Measurements from ENCODE around the gene BAIAP2.

BAIAP2 gene

DNA sequence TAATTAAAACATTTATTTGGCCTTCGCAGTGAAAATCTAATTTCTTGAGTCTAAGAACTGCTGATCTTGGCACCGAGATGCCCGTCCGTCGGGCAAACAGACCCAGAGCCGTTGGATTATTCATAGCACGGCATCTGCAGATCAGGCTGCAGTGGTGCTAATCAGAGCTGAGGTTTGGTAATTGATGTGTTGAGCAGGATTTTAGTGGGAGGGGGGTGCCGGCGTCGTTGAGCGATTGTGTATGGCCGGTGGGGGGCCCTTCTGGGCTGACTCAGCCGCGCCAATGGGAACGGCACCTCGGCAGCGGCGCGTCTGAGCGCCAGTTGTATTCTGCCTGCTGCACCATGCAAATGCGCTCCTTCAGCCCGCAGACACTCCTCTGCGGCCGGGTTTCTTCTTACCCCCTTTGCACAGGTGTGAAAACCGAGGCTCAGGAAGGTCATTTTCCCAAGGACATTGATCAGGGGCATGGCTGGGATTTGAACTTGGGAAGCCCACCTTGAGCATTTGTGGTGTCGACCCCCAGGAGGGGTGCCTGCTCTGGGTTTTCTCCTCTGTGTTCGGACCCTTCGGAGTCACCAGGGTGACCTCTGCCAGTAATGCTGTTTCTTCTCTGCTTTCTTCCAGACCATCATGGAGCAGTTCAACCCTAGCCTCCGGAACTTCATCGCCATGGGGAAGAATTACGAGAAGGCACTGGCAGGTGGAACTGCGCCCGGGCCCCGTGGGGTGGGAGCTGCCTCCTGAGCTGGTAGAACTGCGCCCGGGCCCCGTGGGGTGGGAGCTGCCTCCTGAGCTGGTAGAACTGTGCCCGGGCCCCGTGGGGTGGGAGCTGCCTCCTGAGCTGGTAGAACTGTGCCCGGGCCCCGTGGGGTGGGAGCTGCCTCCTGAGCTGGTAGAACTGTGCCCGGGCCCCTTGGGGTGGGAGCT lies 18.4 kb downstream of the BAIAP2 start:
- no peak for DNase-seq

DNA sequence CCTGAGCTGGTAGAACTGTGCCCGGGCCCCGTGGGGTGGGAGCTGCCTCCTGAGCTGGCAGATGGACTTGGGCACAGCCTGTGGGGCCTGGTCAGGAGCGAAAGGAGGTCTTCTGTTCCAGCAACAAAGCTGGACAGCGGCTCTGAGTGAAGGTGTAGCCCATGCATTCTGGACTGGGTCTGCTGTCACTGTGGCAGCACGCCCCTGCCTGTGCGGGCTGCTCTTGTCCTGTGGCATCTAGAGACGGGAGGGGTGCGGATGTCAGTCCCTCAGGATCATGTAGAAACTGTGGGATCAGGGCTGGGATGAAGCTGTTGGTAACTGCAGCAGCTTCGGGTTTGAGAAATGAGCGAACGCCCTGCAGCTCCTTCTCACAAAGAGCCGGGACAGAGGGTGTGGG lies 19.4 kb downstream of the BAIAP2 start:
- DNase-seq, result no peak

DNA sequence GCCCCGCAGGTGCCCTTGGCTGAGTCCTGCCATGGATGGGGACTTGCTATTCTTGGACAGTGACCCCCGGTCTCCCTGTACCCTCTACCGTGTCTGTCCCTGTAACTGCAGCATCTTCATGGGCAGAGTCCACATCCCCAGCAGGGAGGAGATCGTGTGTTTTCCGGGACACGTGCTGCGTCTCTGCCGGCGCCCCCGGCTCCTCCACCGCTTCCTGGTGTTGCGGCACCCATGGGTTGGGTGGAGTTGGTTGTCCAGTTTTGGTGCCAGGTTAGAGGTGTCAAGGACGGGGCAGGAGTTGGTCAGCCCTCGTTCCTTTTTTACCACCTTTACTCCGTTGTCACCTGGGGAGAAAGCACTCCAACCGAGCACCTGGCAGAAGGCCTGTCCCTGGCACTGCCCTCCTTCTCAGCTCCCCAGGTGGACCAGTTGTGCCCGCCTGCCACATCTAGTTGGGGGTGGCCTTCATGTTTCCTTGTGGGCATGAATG lies 20.0 kb downstream of the BAIAP2 start:
- no peak for DNase-seq

DNA sequence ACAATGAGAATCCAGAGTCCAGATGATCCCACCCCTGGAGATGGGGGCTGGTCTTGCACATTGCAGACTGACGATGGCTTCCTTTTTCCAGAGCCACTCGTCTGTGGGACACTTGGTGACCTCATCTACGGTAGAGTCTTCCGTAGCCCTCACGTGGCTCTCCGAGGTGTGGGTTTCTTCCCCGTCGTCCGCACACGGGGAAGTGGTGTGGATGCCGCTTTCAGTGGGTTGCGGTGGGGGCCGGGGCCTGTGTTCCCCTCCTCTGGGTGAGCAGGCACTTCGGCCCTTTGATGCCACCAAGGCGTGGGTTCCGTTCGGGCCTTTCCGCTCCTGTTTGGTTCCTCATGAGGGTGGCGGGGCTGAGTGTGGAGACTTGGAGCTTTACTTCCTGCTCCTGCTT lies 21.4 kb downstream of the BAIAP2 start:
- DNase-seq, result no peak

DNA sequence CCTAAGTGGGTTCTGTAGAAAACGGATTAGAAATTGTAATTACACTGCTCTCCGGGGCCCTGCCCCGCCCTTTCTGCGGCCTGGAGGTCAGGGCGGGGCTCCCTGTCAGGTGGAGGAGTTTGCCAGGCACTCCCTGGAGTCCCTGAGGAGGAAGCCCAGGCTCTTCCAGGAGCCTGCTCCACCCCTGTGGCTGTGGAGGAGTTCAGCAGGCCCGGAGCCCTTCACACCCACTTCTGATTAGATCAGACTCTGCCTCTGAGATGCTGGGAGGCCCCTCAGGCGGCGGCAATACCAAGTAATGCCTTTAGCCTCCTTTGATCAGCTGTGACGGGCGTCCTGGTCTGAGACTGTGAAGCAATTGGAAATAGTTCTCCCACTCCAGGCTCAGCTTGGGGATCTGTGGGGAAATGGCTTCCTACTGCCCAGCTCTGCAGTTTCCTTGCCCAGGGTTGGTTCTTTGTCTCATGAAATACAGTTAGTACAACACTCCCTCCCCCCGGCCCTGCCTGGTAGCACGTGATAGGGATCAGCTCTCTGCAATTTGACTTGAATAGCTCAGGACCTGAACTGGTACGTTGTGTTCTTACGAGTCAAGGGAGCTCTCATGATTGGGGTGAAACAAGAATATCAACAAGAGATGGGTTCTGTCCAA lies 22.3 kb downstream of the BAIAP2 start:
- DNase-seq, result no peak

DNA sequence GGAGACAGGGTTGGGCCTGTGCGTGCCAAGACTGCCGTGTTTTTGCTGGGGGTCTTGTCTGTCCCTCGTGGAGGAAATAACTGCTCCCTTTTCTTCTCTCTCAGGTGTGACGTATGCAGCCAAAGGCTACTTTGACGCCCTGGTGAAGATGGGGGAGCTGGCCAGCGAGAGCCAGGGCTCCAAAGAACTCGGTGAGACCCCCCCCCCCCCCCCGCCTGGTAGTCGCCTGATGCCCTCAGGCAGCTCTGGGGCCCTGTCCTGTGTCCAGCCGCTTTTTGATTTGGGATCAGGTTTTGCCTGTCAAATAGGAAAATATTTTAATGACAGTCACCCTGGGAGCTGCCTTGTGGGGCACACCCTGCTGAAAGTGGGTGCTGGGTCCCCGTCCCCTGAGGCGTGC lies 22.8 kb downstream of the BAIAP2 start:
- DNase-seq, result no peak

DNA sequence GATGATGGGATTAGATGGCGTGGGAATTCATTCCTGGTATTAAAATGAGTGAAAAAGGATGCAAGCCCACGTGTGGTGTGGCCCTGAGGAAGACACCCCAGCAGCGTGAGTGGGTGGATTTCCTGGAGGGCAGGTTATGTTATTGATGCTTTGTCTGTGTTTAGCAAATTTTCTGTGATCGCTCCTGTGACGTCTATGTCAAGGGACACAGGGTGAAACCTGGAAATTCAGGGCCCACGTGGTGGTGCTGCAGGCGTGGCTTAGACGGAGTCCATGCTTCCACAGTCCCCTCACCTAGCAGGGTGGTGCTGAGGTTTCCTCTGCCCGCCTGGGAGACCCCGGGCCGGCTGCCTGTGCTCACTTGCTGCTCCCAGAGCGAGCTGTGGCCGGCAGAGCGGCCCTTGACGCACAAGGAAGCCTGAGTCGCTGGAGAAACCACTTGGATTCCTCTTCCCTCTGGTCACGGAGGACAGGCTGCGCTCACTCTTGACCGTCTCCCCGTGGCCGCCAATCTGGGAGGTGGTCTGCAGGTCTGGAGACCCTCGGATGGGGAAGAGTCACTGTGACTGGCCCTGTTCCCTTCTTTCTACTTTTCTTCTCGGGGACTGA lies 23.4 kb downstream of the BAIAP2 start:
- no peak for DNase-seq

DNA sequence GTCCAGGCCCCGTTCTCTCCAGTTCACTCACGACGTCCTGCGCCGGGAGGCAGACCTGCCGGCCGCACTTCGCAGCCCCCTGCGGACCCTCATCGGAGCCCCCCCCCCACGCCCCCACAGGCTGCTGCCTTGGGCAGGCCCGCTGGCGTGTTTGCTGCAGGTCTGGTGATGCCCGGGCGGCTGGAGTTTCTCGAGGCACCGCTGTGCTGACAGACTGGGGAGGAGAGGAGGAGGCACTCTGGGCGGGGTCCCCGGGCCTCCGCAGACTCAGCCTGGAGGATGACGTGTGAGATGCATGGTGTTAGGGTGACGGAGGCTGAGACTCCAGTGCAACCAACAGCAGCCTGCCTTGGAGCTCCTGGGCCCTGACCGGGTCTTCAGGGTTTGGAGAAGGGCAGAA lies 24.1 kb downstream of the BAIAP2 start:
- DNase-seq, result no peak

DNA sequence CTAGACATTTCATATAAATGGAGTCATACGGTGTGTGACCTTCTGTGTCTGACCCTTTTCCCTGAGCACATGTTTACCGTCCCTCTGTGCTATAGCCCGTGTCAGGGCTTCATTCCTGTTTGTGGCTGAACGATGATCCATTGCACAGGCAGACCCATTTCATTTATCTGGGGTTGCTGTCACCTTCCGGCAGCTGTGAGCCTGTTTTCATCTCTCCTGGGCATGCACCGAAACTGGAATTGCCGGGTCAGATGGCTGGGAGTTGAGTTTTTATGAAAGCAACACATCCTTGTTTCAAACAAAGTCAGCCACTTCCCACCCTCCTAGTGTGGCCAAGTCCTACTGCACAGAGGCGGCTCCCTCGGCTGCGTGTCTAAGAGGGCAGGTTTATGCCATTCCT lies 25.5 kb downstream of the BAIAP2 start:
- DNase-seq, result no peak

DNA sequence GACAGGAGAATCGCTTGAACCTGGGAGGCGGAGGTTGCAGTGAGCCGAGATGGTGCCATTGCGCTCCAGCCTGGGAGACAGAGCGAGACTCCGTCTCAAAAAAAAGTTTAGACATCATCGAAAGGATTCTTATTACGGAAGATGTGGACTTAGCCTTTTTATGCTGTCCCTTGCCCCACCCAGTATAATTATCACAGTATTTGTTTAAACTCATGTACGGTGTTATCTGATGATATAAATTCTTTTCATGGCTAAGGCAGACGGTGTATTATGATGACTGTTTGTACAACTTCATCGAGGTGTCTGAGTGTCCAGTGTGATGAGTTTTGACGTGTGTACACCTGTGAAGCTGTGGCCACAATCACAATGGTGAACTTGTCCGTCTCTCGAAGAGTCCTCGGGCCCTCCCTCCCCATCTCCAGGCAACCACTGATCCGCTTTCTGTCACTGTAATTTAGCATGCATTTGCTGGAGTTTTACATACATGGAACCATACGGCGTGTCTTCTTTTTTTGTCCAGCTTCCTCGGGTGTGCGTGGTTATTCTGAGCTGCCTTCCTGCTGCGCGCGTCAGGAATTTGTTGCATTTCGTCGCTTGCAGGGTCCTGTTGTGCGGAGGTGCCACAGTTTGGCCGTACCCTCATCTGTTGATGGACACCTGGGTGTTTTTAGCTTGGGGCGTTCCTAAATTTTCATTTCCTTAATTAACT lies 26.2 kb downstream of the BAIAP2 start:
- DNase-seq, result no peak

DNA sequence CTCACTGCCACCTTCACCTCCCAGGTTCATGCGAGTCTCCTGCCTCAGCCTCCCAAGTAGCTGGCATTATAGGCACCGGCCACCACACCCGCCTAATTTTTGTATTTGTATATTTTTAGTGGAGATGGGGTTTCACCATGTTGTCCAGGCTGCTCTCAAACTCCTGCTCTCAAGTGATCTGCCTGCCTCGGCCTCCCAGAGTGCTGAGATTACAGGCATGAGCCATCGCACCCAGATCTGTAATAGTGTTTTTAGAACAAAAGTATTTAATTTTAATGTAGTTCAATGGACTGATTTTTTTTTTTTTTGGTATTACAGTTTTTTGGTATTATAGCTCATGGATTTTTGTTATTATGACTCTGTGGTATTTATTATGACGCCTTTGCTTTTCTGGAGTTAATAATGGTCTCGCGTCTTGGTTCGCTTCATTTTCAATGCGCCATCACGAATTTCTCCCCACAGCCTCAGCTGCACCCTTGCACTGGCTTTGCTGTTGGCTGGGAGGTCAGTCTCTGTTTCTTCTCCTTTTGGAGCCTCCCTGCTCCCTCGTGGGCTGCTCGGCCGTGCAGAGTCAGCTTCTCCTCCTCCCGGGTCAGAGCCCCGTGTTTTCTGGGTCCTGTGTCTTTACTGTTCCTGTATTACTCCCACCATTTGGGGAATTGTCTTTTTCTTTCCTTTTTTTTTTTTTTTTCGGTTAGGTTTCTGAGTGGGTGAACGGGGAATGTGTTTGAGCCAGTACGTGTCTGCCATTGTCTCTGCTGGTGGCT lies 27.2 kb downstream of the BAIAP2 start:
- DNase-seq, result no peak

DNA sequence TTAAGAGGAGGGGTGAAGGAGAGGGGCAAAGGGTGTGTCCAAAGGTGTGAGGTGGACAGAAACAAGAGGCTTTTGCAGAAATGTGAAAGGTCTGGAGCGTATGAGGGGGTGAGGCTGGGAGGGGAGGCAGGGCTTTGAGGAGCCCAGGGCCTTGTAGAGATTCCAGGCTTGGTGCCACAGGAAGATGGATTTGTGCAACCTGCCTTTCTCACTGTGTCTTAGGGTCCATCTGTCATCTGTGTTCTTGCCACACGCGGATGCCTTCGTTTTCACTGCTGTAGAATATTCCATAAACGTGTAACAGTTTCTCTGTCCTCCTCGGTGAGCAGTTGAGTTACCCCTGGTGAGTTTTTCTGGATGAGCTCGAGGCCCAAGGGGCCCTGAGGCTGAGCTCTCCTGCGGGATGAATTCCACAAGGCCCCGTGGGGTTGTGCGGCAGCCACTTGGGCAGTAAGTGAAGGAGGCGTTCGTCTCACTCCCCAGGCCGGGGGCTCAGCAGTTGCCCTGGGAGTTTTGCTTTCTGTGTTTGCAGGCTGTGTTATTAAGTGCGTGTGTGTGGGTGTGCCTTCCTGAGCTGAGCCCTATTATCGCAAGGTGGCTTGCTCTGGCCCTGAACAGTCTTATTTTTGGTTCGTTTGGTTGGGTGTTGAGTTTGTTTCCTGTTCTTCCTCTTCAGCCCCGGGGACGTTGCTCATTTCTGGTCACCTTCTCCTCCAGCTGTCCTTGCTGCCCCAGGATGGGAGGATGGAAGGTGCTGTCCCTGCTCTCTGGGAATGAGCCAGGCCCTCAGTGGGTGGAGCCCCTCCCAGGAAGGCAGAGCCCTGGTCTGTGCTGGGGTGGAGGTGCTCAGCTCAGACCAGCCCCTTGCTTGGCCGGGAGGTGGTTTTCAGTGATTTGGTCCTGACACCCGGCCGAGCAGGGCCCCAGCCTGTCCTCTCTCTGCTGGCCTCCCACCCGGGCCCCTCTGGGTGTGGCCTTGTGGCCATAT lies 28.4 kb downstream of the BAIAP2 start:
- DNase-seq, result no peak

DNA sequence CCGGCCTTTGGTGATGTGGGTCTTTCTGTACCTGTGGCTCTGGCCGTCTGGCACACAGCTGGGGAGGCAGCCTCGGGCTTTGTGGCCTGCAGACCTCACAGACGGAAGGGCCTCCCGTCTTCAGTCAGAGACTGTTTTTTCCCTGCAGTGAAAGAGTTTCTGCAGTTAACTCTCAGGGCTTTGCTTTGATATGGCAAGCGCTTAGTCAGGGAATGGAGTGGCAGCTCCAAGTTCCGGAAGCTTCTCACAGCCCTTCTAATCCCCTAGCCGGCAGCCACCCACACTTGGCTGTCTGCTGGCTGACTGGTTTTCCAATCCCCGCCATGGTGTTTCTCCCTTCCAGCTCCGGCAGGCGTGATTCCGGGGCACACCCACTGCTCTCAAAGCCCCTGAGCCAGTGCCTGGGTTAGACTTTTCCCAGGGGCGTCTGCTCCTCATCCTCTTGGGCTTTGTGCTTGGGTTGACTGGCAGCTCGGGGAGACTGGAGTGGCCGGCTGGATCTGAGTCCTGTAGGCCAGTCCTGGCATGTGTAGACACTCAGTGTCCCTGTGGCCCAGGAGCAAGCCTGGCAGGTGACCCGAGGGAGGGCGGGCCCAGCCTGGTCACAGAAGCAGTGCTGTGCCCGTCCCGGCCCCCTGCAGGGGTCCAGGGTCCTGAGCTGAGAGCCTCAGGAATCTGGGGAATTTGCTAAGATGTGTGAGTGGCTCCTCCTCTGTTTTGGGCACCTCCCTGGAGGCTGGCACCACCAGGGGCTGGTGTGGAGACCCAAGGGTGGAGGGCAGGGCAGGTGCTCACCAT lies 29.9 kb downstream of the BAIAP2 start:
- no peak for DNase-seq

DNA sequence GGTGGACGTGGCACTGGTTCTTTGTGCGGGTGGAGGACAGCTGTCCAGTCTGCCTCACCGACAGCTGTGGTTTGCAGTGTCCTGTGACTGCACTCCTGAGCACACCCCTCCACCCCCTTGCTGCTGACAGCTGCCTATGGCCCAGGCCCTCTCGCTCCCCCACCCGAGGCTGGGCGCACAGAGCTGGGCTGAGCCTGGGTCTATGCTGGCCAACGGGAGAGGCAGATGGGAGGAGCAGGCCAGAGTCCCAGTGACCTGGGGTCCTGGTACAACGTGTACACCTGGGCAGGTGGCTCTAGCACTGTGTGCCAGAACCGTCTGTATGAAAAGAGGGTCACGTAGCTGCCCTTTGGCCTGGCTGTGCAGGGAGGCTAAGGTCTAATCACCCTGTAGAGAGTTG lies 30.5 kb downstream of the BAIAP2 start:
- no peak for DNase-seq

DNA sequence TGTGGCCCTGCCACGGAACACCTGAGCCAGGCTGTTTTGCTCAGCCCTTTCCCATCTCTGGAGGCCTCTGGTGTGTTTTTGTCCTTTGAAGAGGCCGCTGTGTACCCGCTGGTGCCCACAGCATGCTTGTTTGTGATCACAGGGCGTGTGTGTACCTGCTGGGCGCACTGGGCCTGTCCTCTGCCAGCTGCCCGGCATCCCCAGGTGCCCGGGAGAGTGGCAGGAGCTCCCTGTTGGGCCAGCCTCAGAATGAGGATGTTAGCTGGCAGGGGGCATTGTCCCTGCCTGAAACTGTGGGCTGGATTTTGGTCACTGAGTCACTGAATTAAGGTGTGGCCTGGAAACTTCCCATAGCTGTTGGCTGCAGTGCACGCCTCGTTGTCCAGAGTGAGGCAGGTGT lies 31.1 kb downstream of the BAIAP2 start:
- no peak for DNase-seq

DNA sequence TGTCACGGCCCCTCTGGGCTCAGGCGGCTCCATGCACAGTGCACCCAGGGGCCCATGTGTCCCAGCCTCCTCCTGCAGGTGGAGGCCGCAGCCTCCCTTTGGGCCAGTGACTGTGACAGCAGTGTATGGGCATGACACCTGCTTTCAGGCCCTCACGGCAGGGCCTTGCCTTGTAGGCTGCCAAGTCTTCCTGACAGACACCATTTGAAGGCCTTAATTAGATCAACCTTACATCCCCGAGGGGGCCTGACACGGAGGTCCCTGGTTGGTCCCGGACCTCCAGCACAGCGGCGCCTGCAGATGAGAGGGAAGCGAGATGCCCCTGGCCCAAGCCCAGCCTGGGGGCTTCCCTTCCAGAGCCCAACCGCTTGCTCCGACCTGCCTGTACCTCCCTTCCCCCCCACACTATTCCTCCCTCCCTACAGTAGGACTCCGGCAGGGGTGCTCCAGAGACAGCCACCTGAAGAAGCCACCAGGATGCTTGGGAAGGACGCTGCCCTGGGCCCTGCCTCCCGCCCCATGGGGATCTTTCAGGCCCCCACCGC lies 31.9 kb downstream of the BAIAP2 start:
- no peak for DNase-seq

DNA sequence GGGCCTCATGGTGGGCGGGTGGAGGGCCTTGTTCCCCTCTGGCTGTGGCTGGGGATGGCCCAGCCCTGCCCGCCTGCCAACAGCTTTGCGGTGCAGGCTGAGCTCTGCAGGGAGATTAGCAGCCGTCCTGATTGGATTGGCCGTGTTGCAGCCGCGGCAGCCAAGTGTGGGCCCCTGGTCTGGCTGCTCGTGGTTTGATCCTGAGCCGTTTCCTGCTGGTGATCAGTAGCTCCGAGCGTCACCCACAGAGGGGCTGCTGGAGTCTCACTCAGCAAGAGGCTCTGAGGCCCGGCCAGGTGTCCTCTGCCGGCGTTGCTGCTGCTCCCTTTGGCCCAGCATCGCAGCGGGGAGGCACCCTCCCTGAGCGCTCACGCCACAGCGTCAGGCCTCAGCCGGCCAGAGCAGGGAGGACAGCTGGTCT lies 32.5 kb downstream of the BAIAP2 start:
- DNase-seq, result no peak

DNA sequence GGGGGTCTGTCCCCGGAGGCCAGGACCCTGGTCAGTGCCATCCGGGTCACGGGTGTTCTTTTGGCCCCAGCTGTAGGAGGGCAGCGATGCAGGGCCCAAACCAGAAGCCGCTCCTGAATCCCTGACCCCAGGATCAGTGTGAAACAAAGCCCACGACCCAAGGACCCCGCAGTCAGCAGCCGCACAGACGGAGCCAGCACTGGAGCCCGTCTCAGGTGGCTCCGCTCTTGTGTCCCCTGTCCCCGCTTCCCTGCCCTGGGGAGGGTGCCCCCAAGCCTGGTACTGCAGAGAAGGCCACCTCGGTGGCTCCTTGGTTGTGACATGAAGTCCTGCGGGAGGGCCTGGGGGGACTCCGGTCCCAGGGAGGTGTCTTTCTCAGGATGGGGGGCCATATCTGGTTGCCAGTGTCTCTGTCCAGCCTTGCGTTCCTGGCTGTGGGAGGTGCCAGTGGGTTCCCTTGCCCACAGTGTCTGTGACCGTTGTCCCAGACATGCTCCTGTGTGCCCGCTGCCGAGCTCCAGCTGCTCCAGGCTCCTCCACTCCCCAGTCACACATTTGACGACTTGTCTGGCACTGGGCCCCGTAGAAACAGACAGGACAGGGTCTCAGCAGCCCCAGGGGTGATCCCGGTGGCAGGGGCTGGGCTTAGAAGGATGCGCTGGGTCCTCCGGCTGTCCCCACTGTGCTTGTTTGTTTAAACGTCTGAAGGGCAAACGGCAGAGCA lies 33.6 kb downstream of the BAIAP2 start:
- no peak for DNase-seq

DNA sequence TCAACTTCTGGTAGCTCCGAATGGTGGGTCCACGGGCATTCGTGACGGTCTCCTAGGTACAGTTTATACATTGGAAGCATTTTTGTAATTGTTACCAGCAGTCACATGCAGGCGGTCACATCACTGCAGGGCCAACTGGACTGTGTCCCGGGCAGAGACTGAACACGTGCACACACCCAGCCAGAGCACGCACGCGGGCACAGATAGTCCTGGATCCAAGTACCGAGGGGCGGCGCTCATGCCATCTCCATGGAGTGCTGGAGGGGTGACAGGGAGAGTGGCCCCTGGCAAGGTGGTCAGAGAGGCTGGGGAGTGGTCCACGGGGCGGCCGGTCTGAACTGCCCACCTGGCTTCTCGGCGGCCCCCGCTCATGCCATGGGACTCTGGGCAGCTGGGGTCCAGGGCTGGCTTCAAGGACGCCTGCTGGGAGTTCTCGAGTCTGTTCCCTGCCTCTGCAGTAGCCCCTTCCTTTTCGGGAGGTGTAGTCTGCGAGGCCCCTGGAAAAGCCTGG lies 34.2 kb downstream of the BAIAP2 start:
- no peak for DNase-seq

Measured in activated naive CD4-positive, alpha-beta T cell (primary cell).